Panc1 (cell line): ENCODE data around the gene WFDC5. TPM values are rescaled to one million over a fixed set of nuclear protein-coding genes. Genes with fewer than 3 reads are reported as not detected.

Experiments
- ATAC-seq: fragments of 200-7000 bp; cut with Tn5 transposase; 2 replicates; pipeline ENCODE4 v1.9.1; 2020; ENCODE audit warnings: mild to moderate bottlenecking, moderate library complexity
- BruUV-seq: library from RNA; stranded (reverse); fragments of 400-500 nt; replicated peaks from 2 replicates; lab custom pipeline; 2021; lab: Mats Ljungman, UMichigan
- CTCF ChIA-PET: fragments of 300-600 bp; sonication (Branson Sonifier 250); formaldehyde crosslinking; loops from one replicate; lab custom pipeline; 2022; ENCODE audit warnings: antibody characterized with exemption; lab: Charles Lee
- POLR2A ChIA-PET: fragments of 300-600 bp; sonication (Branson Sonifier 250); formaldehyde crosslinking; loops from one replicate; lab custom pipeline; 2022; ENCODE audit warnings: antibody characterized with exemption; lab: Charles Lee
- DNase-seq: peaks from one replicate; pipeline ENCODE4 v3.0.0-alpha.2; 2010; ENCODE audit warnings: low read depth, low spot score
- H3K27ac ChIP-seq: 2 replicates; pipeline ENCODE4 v1.5.1; 2011; ENCODE audit warnings: mild to moderate bottlenecking, low read length, inconsistent platforms
- H3K27me3 ChIP-seq: fragments of 200-500 bp; sonication (Bioruptor generic); 2 replicates; pipeline ENCODE4 v1.6.0; 2014; ENCODE audit warnings: low read length, inconsistent platforms; ENCODE audit not compliant: control insufficient read depth, insufficient read depth
- H3K36me3 ChIP-seq: fragments of 200-500 bp; sonication (Bioruptor generic); 2 replicates; pipeline ENCODE4 v1.5.1; 2014; ENCODE audit warnings: inconsistent platforms, mild to moderate bottlenecking, low read length, moderate library complexity; ENCODE audit not compliant: control insufficient read depth, insufficient read depth
- H3K4me1 ChIP-seq: 2 replicates; pipeline ENCODE4 v1.5.1; 2011; ENCODE audit warnings: inconsistent platforms, mild to moderate bottlenecking, low read length, moderate library complexity; ENCODE audit not compliant: control insufficient read depth, insufficient read depth
- H3K4me3 ChIP-seq, 2 experiments: 2 replicates each; pipeline ENCODE4 v1.5.1; 2011 to 2012; ENCODE audit warnings: low read depth in 2 of 2, low read length in 2 of 2, mild to moderate bottlenecking in 2 of 2, inconsistent platforms in 1 of 2, moderate library complexity in 1 of 2
- H3K9me3 ChIP-seq: fragments of 200-500 bp; sonication (Bioruptor generic); 2 replicates; pipeline ENCODE4 v1.5.1; 2014; ENCODE audit warnings: low read depth, mild to moderate bottlenecking, inconsistent platforms, low read length, moderate library complexity; ENCODE audit not compliant: control insufficient read depth, insufficient read depth
- CTCF ChIP-seq: fragments of 450-650 bp; IDR thresholded peaks from 2 replicates; pipeline ENCODE4 v1.5.1; 2017; ENCODE audit warnings: mild to moderate bottlenecking
- POLR2AphosphoS5 ChIP-seq: IDR thresholded peaks from 2 replicates; pipeline ENCODE4 v1.6.1; 2012; ENCODE audit warnings: mild to moderate bottlenecking, low read depth, low read length, moderate library complexity
- REST ChIP-seq, 2 experiments: IDR thresholded peaks; 2 replicates each; pipeline ENCODE4 v1.6.1; 2011 to 2012; ENCODE audit warnings: low read depth in 2 of 2, control low read depth in 1 of 2, low read length in 1 of 2, mild to moderate bottlenecking in 1 of 2, moderate library complexity in 1 of 2; ENCODE audit not compliant: insufficient read depth in 1 of 2
- SIN3A ChIP-seq: IDR thresholded peaks from 2 replicates; pipeline ENCODE4 v1.6.1; 2012; ENCODE audit warnings: low read depth, mild to moderate bottlenecking, low read length, moderate library complexity, borderline replicate concordance; ENCODE audit not compliant: insufficient read depth
- TCF7L2 ChIP-seq: IDR thresholded peaks from 2 replicates; pipeline ENCODE4 v1.6.1; 2011; ENCODE audit warnings: mild to moderate bottlenecking, low read depth, low read length, inconsistent platforms
- in situ Hi-C: cut with HindIII; loops from 2 replicates; pipeline ENCODE4 v1.10.0; 2016; ENCODE audit warnings: low sequenced_read_pairs, low pct_unique_long_range_greater_than_20kb
- intact Hi-C: fragments of 100-400 bp; cut with micrococcal nuclease; formaldehyde crosslinking; loops from one replicate; pipeline ENCODE4 v1.10.0; 2022; ENCODE audit not compliant: unreplicated experiment
- total RNA-seq: library from RNA; stranded (reverse); gene quantifications from one replicate; pipeline ENCODE4 v1.2.1, GENCODE V29; 2021; ENCODE audit not compliant: unreplicated experiment

The WFDC5 gene
- total RNA-seq, 1 experiment from 2014 or later, result not detected

- in situ Hi-C loops, result no loop called here
- CTCF ChIA-PET, result no interaction called here
- no TSS peak for BruUV-seq
- Histone ChIP-seq H3K27ac (no peak overlapping the region), H3K36me3 (no peaks in the 10 kb centered on the region), H3K4me1 (no peaks in the 10 kb centered on the region; the same call in 1 of the 2 replicates), H3K4me3 (no peak overlapping the region), H3K27me3 (peaks cover 4% of the 10 kb centered on the region), H3K9me3 (no peaks in the 10 kb centered on the region)
- intact Hi-C loops, result loop anchor here (10.0 kb wide), 1 partner anchor 189 kb away; no protein-coding TSS in a partner anchor
- ATAC-seq (no peak), DNase-seq (no peak)
- POLR2A ChIA-PET, result no interaction called here
- TF ChIP-seq TCF7L2 (no peak), SIN3A (no peak), POLR2AphosphoS5 (no peak), REST (IDR thresholded peaks at IDR 0.05; ENCODE audit: insufficient read depth in 1 of 2, low read depth in 2 of 2, low read length in 1 of 2) (no peak), CTCF (no peak)
These were observed 9.7 kb downstream of the WFDC5 start for GRCh38 chr20:45105317-45105716.

GRCh38 chr20:45104786-45105185 is 10.2 kb downstream of the WFDC5 start:
- no TSS peak for BruUV-seq
- TF ChIP-seq CTCF (no peak), POLR2AphosphoS5 (no peak), TCF7L2 (no peak), SIN3A (no peak), REST (IDR thresholded peaks at IDR 0.05; ENCODE audit: insufficient read depth in 1 of 2, low read depth in 2 of 2, low read length in 1 of 2) (no peak)
- in situ Hi-C loops (no loop called here), intact Hi-C loops (loop anchor here (10.0 kb wide), 1 partner anchor 190 kb away; no protein-coding TSS in a partner anchor)
- no peaks in the 10 kb centered on the region for H3K36me3 ChIP-seq
- no peaks in the 10 kb centered on the region; the same call in 1 of the 2 replicates for H3K4me1 ChIP-seq
- no peak; the same call in 1 of the 2 replicates for ATAC-seq
- no peak for DNase-seq
- peaks cover 4% of the 10 kb centered on the region for H3K27me3 ChIP-seq
- CTCF ChIA-PET, result interaction anchor here (1.2 to 1.4 kb wide), 2 partner anchors 9 to 61 kb away, joined by 3 to 4 read pairs; no protein-coding TSS in a partner anchor
- no peaks in the 10 kb centered on the region for H3K9me3 ChIP-seq
- POLR2A ChIA-PET, result no interaction called here
- no peak overlapping the region for H3K4me3 ChIP-seq
- H3K27ac ChIP-seq, result no peak overlapping the region
